Spleen (tissue), 7 donors: ENCODE data around the gene SLAMF1.

ENCODE experiments used
- POLR2A ChIP-seq, 3 donors: fragments of 450-650 bp; IDR thresholded peaks; one replicate each; pipeline ENCODE4 v1.5.1; 2017; ENCODE audit warnings: antibody characterized with exemption in 3 of 3, mild to moderate bottlenecking in 1 of 3
- TF ChIP-seq, protein P1 (sequence below), 11 experiments: fragments of 200-600 bp in 7 of 11; fragments of 450-650 bp in 4 of 11; sonication (generic) in 4 of 11; IDR thresholded peaks in 8 of 11; conservative IDR thresholded peaks in 3 of 11; 1 replicate in 7 of 11; 2 replicates in 4 of 11; pipeline versions ENCODE4 v1.4.0 to v1.8.0; 2016 to 2021; ENCODE audit warnings: antibody characterized with exemption in 11 of 11, inconsistent platforms in 4 of 11, mild to moderate bottlenecking in 1 of 11
- donor health status: DM: no; HTN: no; CAD: no; lungs with moderate emphysema.
- donor health status: DM: no; HTN: no; CAD: no.
- donor health status: DM: no; HTN: no; CAD: no.

DNA sequence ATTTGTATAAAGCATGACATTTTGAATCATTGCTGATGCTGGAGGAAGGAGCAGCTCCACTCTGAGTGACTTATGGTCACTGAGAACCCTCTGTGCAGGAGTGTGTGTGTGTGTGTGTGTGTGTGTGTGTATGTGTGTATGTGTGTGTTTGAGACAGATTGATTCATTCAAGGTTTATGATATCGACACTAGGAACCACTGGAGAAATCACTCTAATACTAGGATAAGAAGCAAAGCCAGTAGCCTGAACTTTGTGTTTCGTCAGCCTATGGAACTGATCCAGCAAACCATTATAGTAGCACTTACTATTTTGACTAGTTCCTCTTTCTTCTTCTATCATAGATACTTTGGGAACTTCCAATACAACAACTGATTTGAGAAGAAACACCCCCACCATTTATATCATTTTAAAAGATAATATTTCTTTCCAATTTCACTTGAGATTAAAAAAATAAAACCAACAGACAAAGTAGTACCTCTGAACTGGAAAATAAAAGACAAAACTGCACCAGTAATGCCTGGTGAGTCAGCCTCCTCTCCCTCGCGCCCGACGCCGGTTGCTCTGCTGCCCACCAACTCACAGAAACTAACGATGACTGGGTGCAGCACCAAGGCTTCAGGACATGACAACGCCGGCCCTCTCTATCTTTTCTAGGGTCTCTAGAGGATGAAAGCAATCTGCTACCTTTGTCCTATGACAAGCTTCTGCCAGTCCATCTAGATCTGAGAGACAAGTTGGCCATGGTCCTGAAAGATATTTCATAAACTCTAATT lies 20.9 kb downstream of the SLAMF1 start:
- TF ChIP-seq, protein P1, sequence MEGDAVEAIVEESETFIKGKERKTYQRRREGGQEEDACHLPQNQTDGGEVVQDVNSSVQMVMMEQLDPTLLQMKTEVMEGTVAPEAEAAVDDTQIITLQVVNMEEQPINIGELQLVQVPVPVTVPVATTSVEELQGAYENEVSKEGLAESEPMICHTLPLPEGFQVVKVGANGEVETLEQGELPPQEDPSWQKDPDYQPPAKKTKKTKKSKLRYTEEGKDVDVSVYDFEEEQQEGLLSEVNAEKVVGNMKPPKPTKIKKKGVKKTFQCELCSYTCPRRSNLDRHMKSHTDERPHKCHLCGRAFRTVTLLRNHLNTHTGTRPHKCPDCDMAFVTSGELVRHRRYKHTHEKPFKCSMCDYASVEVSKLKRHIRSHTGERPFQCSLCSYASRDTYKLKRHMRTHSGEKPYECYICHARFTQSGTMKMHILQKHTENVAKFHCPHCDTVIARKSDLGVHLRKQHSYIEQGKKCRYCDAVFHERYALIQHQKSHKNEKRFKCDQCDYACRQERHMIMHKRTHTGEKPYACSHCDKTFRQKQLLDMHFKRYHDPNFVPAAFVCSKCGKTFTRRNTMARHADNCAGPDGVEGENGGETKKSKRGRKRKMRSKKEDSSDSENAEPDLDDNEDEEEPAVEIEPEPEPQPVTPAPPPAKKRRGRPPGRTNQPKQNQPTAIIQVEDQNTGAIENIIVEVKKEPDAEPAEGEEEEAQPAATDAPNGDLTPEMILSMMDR (IDR thresholded peaks at IDR 0.05 in 8 of 11, conservative IDR thresholded peaks at IDR 0.05 in 3 of 11): no peak
- no peak for TF ChIP-seq POLR2A (IDR thresholded peaks at IDR 0.05)
